ENCODE measurements around the gene FOXE1.

FOXE1 gene

DNA sequence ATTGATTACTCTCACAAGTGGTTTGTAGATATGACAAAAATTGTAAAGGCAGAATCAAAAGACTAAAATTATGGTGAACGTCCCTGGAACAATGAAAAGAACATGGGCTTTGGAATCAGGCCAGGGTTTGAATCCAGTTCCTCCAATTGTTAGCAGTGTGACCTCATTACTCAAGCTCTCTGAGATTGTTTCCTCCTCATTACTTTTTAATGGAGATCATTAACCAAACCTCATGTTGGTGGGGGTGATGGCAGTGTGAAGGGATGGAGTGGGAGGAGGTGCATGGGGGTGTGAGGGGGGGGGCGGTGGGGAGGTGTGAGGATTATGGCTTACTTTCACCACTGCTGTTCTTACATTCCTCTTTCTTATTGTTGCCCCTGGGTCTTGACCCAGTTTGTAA lies 44.1 kb upstream of the FOXE1 start:
- H3K27me3 ChIP-seq = peaks cover 78% of the 10 kb centered on the region
- no peak overlapping the region for H3K27ac ChIP-seq

GRCh38 chr9:97809666-97810344 lies 43.2 kb upstream of the FOXE1 start:
- peaks cover 78% of the 10 kb centered on the region for H3K27me3 ChIP-seq
- H3K9me3 ChIP-seq = no peaks in the 10 kb centered on the region
- no peak for TF ChIP-seq CTCF (IDR thresholded peaks at IDR 0.05)
- H3K4me1 ChIP-seq (ENCODE audit: control insufficient read depth in 1 of 2, insufficient read depth in 1 of 2, low read depth in 1 of 2, low read length in 1 of 2) = no peaks in the 10 kb centered on the region
- no peak overlapping the region for H3K4me3 ChIP-seq (ENCODE audit: low read depth in 1 of 2, low read length in 1 of 2)
- H3K27ac ChIP-seq = no peak overlapping the region
- no peaks in the 10 kb centered on the region for H3K36me3 ChIP-seq

More for the DNA sequence above, 44.1 kb upstream of the FOXE1 start:
- Histone ChIP-seq H3K36me3 (no peaks in the 10 kb centered on the region), H3K4me3 (ENCODE audit: low read depth in 1 of 2, low read length in 1 of 2) (no peak overlapping the region), H3K9me3 (no peaks in the 10 kb centered on the region), H3K4me1 (ENCODE audit: control insufficient read depth in 1 of 2, insufficient read depth in 1 of 2, low read depth in 1 of 2, low read length in 1 of 2) (peaks cover 2 to 3% of the 10 kb centered on the region in 2 experiments)
- TF ChIP-seq CTCF (IDR thresholded peaks at IDR 0.05) = no peak

- H3K36me3 ChIP-seq = no peaks in the 10 kb centered on the region
- no peaks in the 10 kb centered on the region for H3K9me3 ChIP-seq
- H3K4me3 ChIP-seq (ENCODE audit: low read depth in 1 of 2, low read length in 1 of 2) = no peak overlapping the region
- peaks cover 64% of the 10 kb centered on the region for H3K27me3 ChIP-seq
- TF ChIP-seq CTCF (IDR thresholded peaks at IDR 0.05) = no peak
- no peaks in the 10 kb centered on the region for H3K4me1 ChIP-seq (ENCODE audit: control insufficient read depth in 1 of 2, insufficient read depth in 1 of 2, low read depth in 1 of 2, low read length in 1 of 2)
- H3K27ac ChIP-seq = no peak overlapping the region
Observed at GRCh38 chr9:97811533-97812246, 41.3 kb upstream of the FOXE1 start.

GRCh38 chr9:97812247-97812543 lies 40.8 kb upstream of the FOXE1 start:
- no peaks in the 10 kb centered on the region for H3K36me3 ChIP-seq
- H3K4me1 ChIP-seq (ENCODE audit: control insufficient read depth in 1 of 2, insufficient read depth in 1 of 2, low read depth in 1 of 2, low read length in 1 of 2) = no peaks in the 10 kb centered on the region
- TF ChIP-seq CTCF (IDR thresholded peaks at IDR 0.05) = no peak
- no peak overlapping the region for H3K27ac ChIP-seq
- H3K9me3 ChIP-seq = no peaks in the 10 kb centered on the region
- H3K4me3 ChIP-seq (ENCODE audit: low read depth in 1 of 2, low read length in 1 of 2) = no peak overlapping the region
- peaks cover 63% of the 10 kb centered on the region for H3K27me3 ChIP-seq

GRCh38 chr9:97813072-97813471 lies 40.0 kb upstream of the FOXE1 start:
- TF ChIP-seq CTCF (IDR thresholded peaks at IDR 0.05) = no peak
- peaks cover 63% of the 10 kb centered on the region for H3K27me3 ChIP-seq
- H3K36me3 ChIP-seq = no peaks in the 10 kb centered on the region
- no peaks in the 10 kb centered on the region for H3K9me3 ChIP-seq
- no peaks in the 10 kb centered on the region for H3K4me1 ChIP-seq (ENCODE audit: control insufficient read depth in 1 of 2, insufficient read depth in 1 of 2, low read depth in 1 of 2, low read length in 1 of 2)
- no peak overlapping the region for H3K4me3 ChIP-seq (ENCODE audit: low read depth in 1 of 2, low read length in 1 of 2)
- no peak overlapping the region for H3K27ac ChIP-seq

Data from neutrophil (primary cell).